Measurements from ENCODE around the gene TOMM6. TPM values are rescaled to one million over a fixed set of nuclear protein-coding genes. Genes with fewer than 3 reads are reported as not detected.
"Not testable (repeated sequence)": the region's sequence is repeated elsewhere in the genome, so short reads cannot be mapped to it uniquely, and the experiment has no call there.

Gene TOMM6
- total RNA-seq, 1 donor from 2014 or later = 226 TPM

DNA sequence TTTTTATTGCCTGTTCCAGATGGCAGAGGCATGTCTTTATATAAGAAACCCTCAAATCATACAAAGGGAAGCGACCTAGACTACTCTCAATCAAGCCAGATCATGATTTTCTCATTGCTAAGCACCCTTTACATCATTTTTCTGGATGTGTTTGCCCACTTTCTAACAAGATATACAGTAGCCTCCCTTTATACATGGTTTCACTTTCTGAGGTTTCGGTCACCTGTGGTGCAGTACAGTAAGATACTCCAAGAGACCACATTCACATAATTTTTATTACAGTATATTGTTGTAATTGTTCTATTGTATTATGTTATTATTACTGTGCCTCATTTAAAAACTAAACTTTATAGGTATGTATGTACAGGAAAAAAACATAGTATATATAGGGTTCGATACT, 23.6 kb downstream of the TOMM6 start:
- DNase-seq (ENCODE audit: missing footprints) (no peak), ATAC-seq (no peak)
- intact Hi-C loops (cut with DNase I) = no loop called here

GRCh38 chr6:41811946-41812345, 24.5 kb downstream of the TOMM6 start:
- intact Hi-C loops (cut with DNase I); ATAC-seq; DNase-seq (ENCODE audit: missing footprints): not testable (repeated sequence)

GRCh38 chr6:41813469-41813868, 26.0 kb downstream of the TOMM6 start:
- ATAC-seq (no peak), DNase-seq (ENCODE audit: missing footprints) (no peak)
- intact Hi-C loops (cut with DNase I) = no loop called here

GRCh38 chr6:41813956-41814355, 26.5 kb downstream of the TOMM6 start:
- DNase-seq (ENCODE audit: missing footprints) = no peak
- intact Hi-C loops (cut with DNase I) = no loop called here
- ATAC-seq = no peak

- ATAC-seq = no peak
- intact Hi-C loops (cut with DNase I) = no loop called here
- no peak for DNase-seq (ENCODE audit: missing footprints)
Measured at GRCh38 chr6:41814629-41815028, 27.1 kb downstream of the TOMM6 start.

GRCh38 chr6:41815587-41815986, 28.1 kb downstream of the TOMM6 start:
- intact Hi-C loops (cut with DNase I) = no loop called here
- peak; percentile 74 for ATAC-seq
- no peak for DNase-seq (ENCODE audit: missing footprints)

DNA sequence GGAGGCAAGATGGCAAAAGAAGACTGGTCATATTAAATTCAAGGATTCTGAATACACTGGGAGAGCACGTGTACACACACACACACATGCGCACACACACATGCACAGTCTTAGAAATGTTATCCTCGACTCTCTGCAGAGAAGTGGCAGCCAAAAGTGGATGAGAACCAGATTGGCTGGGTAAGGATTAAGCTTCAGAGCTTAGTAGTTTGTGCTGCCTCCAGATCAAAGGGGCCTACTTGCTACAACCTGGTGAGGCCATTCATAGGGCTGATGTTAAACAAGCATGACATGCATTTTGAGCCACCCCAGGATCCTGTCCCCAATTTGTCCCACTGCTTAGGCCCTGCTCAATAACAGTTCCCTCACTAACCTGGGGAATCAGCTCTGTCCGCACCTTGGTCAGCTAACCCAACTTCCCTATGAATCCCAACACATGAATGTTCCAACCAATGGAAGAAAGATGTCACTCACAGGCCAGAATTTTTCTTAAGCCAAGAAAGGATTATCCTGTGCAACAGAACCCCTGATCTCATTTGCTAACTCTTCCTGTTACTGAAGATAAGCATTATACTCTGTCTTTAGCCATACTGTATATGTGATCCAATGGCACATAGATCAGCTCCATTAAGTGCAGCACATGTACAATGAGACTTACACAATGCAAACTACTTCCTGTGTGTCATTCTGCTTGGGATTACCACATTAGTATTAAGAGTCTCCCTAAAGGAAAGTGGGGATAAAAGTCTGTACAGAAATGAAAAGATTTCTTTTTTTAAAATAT, 31.0 kb downstream of the TOMM6 start:
- DNase-seq (ENCODE audit: missing footprints) = no peak
- intact Hi-C loops (cut with DNase I) = no loop called here
- no peak for ATAC-seq

DNA sequence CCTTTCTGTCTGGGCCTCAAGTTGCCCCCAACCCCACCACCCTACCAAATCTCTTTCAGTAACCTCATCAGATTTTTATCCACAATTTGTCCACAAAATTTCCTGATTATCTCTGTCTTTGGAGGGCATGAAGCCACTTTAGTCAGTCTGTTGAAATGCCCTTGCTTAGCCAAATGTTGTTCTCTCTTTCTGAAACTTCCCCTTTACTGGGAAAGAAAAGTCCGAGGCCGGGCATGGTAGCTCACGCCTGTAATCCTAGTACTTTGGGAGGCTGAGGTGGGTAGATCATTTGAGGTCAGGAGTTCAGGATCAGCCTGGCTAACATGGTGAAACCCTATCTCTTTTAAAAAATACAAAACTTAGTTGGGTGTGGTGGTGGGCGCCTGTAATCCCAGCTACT, 33.8 kb downstream of the TOMM6 start:
- intact Hi-C loops (cut with DNase I) = no loop called here
- DNase-seq (ENCODE audit: missing footprints) (no peak), ATAC-seq (no peak)

DNA sequence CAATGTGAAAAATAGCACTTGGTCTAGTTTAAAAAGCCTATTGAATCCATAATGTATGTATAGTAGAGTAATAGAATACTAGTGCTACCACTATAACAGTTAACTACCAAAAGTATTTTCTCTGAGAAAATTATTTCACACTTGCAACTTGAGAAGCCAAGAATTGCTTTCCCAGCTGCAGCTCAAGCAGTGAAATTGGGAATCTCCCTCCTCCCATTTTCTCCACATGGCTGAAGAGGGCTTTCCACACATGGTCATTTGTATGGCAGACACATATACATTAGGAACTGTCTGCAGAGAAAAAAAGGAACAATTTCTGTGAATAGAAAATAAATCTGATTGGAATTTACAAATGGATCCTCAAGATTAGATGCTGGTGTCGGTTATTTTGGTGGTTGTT, 34.5 kb downstream of the TOMM6 start:
- no peak for DNase-seq (ENCODE audit: missing footprints)
- no peak for ATAC-seq
- intact Hi-C loops (cut with DNase I) = no loop called here

DNA sequence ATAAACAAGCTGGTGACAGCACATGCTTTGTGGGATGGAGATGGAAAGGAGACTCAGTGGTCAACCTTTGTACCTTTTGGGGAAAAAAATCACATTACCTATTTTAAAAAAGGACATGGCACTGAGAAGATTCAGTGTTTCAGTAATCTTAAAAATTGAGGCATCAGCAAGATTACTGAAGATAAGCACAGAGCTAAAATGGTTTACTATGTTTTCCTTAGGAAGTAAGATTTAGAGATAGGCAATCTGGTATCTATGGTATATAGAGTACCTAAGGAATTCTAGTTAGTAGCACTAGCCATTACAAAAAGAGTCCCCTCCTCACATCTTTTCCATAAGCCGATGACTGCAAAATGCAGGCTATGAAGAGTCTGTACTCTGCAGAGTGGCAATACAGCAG, 35.7 kb downstream of the TOMM6 start:
- intact Hi-C loops (cut with DNase I) = no loop called here
- no peak for DNase-seq (ENCODE audit: missing footprints)
- no peak for ATAC-seq

GRCh38 chr6:41824571-41825569, 37.4 kb downstream of the TOMM6 start:
- no peak for ATAC-seq
- intact Hi-C loops (cut with DNase I) = no loop called here
- DNase-seq (ENCODE audit: missing footprints) = no peak

- no peak for ATAC-seq
- no peak for DNase-seq (ENCODE audit: missing footprints)
- intact Hi-C loops (cut with DNase I) = no loop called here
Measured at GRCh38 chr6:41826343-41827022, 39.0 kb downstream of the TOMM6 start.

DNA sequence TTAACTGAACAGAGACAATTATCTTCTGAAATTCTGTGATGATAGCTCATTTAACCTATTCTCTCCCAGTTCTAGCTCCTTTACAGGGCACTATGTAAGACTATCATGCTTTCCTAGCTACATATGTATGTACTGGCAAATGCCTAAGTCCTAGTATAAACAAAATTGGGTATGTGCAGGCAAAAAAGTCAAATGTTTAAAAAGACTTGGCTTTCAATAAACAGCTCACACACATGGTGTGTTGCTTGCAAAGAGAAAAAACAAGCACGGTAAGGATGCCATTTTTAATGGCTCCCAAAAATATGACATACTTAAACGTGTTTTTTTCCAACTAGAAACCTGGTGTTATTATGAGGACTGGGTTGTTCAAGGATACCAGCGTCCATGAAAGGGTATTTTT, 44.8 kb downstream of the TOMM6 start:
- DNase-seq (ENCODE audit: missing footprints) (no peak), ATAC-seq (no peak)
- intact Hi-C loops (cut with DNase I) = no loop called here

GRCh38 chr6:41836022-41836659, 48.6 kb downstream of the TOMM6 start:
- no peak for ATAC-seq
- no peak for DNase-seq (ENCODE audit: missing footprints)
- intact Hi-C loops (cut with DNase I) = no loop called here

DNA sequence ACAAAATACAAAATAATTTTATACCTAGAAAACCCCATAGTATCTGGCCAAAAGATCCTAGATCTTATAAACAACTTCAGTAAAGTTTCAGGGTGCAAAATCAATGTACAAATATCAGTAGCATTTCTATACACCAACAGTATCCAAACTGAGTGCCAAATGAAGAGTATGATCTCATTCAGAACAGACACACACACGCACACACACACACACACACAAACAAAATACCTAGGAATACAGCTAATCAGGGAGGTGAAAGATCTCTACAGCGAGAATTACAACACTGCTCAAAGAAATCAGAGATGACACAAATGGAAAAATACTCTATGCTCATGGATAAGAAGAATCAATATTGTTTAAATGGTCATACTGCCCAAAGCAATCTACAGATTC, 49.2 kb downstream of the TOMM6 start:
- intact Hi-C loops (cut with DNase I) = no loop called here
- DNase-seq (ENCODE audit: missing footprints) (no peak), ATAC-seq (no peak)

Measured in Right ventricle myocardium inferior (tissue), 1 donor.